Left ventricle myocardium inferior (tissue), 1 donor: Measurements from ENCODE around the gene NLRP1. TPM values are rescaled to one million over a fixed set of nuclear protein-coding genes. Genes with fewer than 3 reads are reported as not detected.
A peak's percentile ranks its signal among the peaks of the same experiment; 100 is the strongest.

Experiments
- DNase-seq: peaks from one replicate; pipeline ENCODE4 v3.0.0-alpha.2; 2020
- H3K27ac ChIP-seq: fragments of 200-600 bp; replicated peaks from 2 replicates; pipeline ENCODE4 v1.8.0; 2021
- H3K27me3 ChIP-seq: fragments of 200-600 bp; 2 replicates; pipeline ENCODE4 v1.8.0; 2021; ENCODE audit warnings: low read depth
- H3K36me3 ChIP-seq: fragments of 200-600 bp; 2 replicates; pipeline ENCODE4 v1.8.0; 2021
- H3K4me1 ChIP-seq: fragments of 200-600 bp; 2 replicates; pipeline ENCODE4 v1.8.0; 2021
- H3K4me3 ChIP-seq: fragments of 200-600 bp; 2 replicates; pipeline ENCODE4 v1.8.0; 2021; ENCODE audit warnings: mild to moderate bottlenecking, moderate library complexity
- H3K9me3 ChIP-seq: fragments of 200-600 bp; replicated peaks from 2 replicates; pipeline ENCODE4 v1.8.0; 2021
- CTCF ChIP-seq: fragments of 200-600 bp; IDR thresholded peaks from 2 replicates; pipeline ENCODE4 v1.8.0; 2021; ENCODE audit warnings: antibody characterized with exemption, mild to moderate bottlenecking, borderline replicate concordance
- intact Hi-C: fragments of 100-400 bp; cut with micrococcal nuclease; formaldehyde crosslinking; loops from one replicate; pipeline ENCODE4 v1.11.0; 2022
- total RNA-seq: library from RNA; stranded (reverse); fragmentation: NEBNext Ultra II Directional; extraction: Animal tissue kit (Norgen Biotek cat#: 25700); gene quantifications from one replicate; pipeline ENCODE4 v1.2.1, GENCODE V29; 2021
- donor health status: DM: no; HTN: yes; CAD: no; lungs with severe emphysema.

The NLRP1 gene
- total RNA-seq, 1 donor from 2014 or later: 8.3 TPM

GRCh38 chr17:5591966-5592365 is 7.7 kb upstream of the NLRP1 start:
- Histone ChIP-seq H3K4me3 (no peak overlapping the region), H3K27me3 (peaks cover 66% of the 10 kb centered on the region), H3K9me3 (no peaks in the 10 kb centered on the region), H3K4me1 (no peaks in the 10 kb centered on the region), H3K27ac (no peak overlapping the region), H3K36me3 (no peaks in the 10 kb centered on the region)
- no peak for DNase-seq
- no peak for TF ChIP-seq CTCF
- intact Hi-C loops: loop anchor here (10.0 kb wide), 1 partner anchor 123 kb away; no protein-coding TSS in a partner anchor

- no peak for TF ChIP-seq CTCF
- H3K4me1 ChIP-seq: peaks cover 28% of the 10 kb centered on the region
Measured at GRCh38 chr17:5588584-5588983, 4.3 kb upstream of the NLRP1 start.

GRCh38 chr17:5587438-5588032 is 3.2 kb upstream of the NLRP1 start:
- DNase-seq: no peak
- intact Hi-C loops: loop anchor here (2.0 kb wide), 1 partner anchor 835 kb away; no protein-coding TSS in a partner anchor

More at GRCh38 chr17:5588584-5588983, 4.3 kb upstream of the NLRP1 start:
- Histone ChIP-seq H3K36me3 (no peaks in the 10 kb centered on the region), H3K9me3 (no peaks in the 10 kb centered on the region), H3K27me3 (peaks cover 41% of the 10 kb centered on the region), H3K27ac (no peak overlapping the region), H3K4me3 (no peak overlapping the region)
- intact Hi-C loops: no loop called here
- no peak for DNase-seq

GRCh38 chr17:5585836-5586521 is 1.7 kb upstream of the NLRP1 start:
- no peaks in the 10 kb centered on the region for H3K9me3 ChIP-seq
- intact Hi-C loops: loop anchor here (2.0 kb wide), 1 partner anchor 837 kb away; no protein-coding TSS in a partner anchor
- H3K27ac ChIP-seq: peak overlapping the region; percentile 92
- no peak overlapping the region for H3K4me3 ChIP-seq
- H3K36me3 ChIP-seq: peaks cover 7% of the 10 kb centered on the region
- H3K4me1 ChIP-seq: peaks cover 53% of the 10 kb centered on the region
- no peak for DNase-seq
- peaks cover 15% of the 10 kb centered on the region for H3K27me3 ChIP-seq
- TF ChIP-seq CTCF: no peak

More at GRCh38 chr17:5587438-5588032, 3.2 kb upstream of the NLRP1 start:
- no peak overlapping the region for H3K4me3 ChIP-seq
- no peaks in the 10 kb centered on the region for H3K9me3 ChIP-seq
- H3K27me3 ChIP-seq: peaks cover 31% of the 10 kb centered on the region
- TF ChIP-seq CTCF: peak; percentile 96
- no peaks in the 10 kb centered on the region for H3K36me3 ChIP-seq
- H3K4me1 ChIP-seq: peaks cover 38% of the 10 kb centered on the region
- H3K27ac ChIP-seq: no peak overlapping the region

GRCh38 chr17:5585287-5585794 is 1.0 kb upstream of the NLRP1 start:
- intact Hi-C loops: no loop called here

More at GRCh38 chr17:5585287-5585794, 1.0 kb upstream of the NLRP1 start:
- Histone ChIP-seq H3K27me3 (peaks cover 9% of the 10 kb centered on the region), H3K4me3 (peak overlapping the region; percentile 71), H3K4me1 (peaks cover 53% of the 10 kb centered on the region), H3K9me3 (no peaks in the 10 kb centered on the region), H3K36me3 (peaks cover 8% of the 10 kb centered on the region), H3K27ac (peak overlapping the region; percentile 92)
- no peak for TF ChIP-seq CTCF
- no peak for DNase-seq
